ENCODE measurements around the gene MAN1B1. TPM values are rescaled to one million over a fixed set of nuclear protein-coding genes. Genes with fewer than 3 reads are reported as not detected.

Gene MAN1B1
- total and polyA plus RNA-seq, 2 donors (not counting 3 experiments of a cell fraction or from before 2014, with no cell fraction given), result 75.3 to 83.3 TPM

GRCh38 chr9:137056739-137057415 lies 29.9 kb upstream of the MAN1B1 start:
- Histone ChIP-seq H3K9me1 (replicated peaks; ENCODE audit: control insufficient read depth, extremely low read depth, insufficient read depth, low read length) (no peaks in the 10 kb centered on the region), H3K36me3 (ENCODE audit: control insufficient read depth in 2 of 2, extremely low read depth in 1 of 2, insufficient read depth in 2 of 2, low read length in 2 of 2) (no peaks in the 10 kb centered on the region), H2AFZ (ENCODE audit: low read depth, low read length) (no peak overlapping the region), H3K9me3 (replicated peaks; ENCODE audit: control insufficient read depth, insufficient read depth, low read length) (no peaks in the 10 kb centered on the region), H4K20me1 (replicated peaks; ENCODE audit: control insufficient read depth, extremely low read depth, insufficient read depth, low read length) (no peaks in the 10 kb centered on the region), H3K4me1 (ENCODE audit: control insufficient read depth, extremely low read depth, insufficient read depth, low read length) (no peaks in the 10 kb centered on the region), H3K4me3 (replicated peaks in 1 of 3; ENCODE audit: insufficient read depth in 1 of 3, low read depth in 1 of 3, low read length in 3 of 3) (no peak overlapping the region), H3K79me2 (ENCODE audit: control insufficient read depth, insufficient read depth, low read length) (no peaks in the 10 kb centered on the region), H3K9ac (replicated peaks; ENCODE audit: extremely low read depth, insufficient read depth, low read length) (no peak overlapping the region), H3K4me2 (ENCODE audit: insufficient read depth, low read length) (no peak overlapping the region), H3K27me3 (ENCODE audit: control insufficient read depth in 2 of 2, insufficient read depth in 2 of 2, low read length in 2 of 2) (peaks cover 8 to 17% of the 10 kb centered on the region in 2 experiments), H3K27ac (ENCODE audit: insufficient read depth, low read depth, low read length) (no peak overlapping the region)
- dilution Hi-C loops (cut with MboI; ENCODE audit: extremely low pct_ligation_motif_present, low sequenced_read_pairs) (no loop called here), intact Hi-C loops (cut with micrococcal nuclease) (no loop called here)
- FAIRE-seq (no peak), DNase-seq (ENCODE audit: low read depth, low spot score) (no peak)
- TF ChIP-seq, protein P1, sequence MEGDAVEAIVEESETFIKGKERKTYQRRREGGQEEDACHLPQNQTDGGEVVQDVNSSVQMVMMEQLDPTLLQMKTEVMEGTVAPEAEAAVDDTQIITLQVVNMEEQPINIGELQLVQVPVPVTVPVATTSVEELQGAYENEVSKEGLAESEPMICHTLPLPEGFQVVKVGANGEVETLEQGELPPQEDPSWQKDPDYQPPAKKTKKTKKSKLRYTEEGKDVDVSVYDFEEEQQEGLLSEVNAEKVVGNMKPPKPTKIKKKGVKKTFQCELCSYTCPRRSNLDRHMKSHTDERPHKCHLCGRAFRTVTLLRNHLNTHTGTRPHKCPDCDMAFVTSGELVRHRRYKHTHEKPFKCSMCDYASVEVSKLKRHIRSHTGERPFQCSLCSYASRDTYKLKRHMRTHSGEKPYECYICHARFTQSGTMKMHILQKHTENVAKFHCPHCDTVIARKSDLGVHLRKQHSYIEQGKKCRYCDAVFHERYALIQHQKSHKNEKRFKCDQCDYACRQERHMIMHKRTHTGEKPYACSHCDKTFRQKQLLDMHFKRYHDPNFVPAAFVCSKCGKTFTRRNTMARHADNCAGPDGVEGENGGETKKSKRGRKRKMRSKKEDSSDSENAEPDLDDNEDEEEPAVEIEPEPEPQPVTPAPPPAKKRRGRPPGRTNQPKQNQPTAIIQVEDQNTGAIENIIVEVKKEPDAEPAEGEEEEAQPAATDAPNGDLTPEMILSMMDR (IDR thresholded peaks at IDR 0.05; ENCODE audit: extremely low read depth in 1 of 2, insufficient read depth in 1 of 2, low read depth in 1 of 2, low read length in 2 of 2), result no peak
- TF ChIP-seq POLR2AphosphoS5 (IDR thresholded peaks at IDR 0.05; ENCODE audit: insufficient read depth, low read depth, low read length), result no peak
- ChIA-PET CTCF (interaction anchor here (1.3 to 7.4 kb wide), 6 partner anchors 7 to 180 kb away, joined by 3 to 50 read pairs (median 13); partner anchors contain the start of genes NPDC1 and SAPCD2), POLR2A (interaction anchor here (0.6 kb wide), 1 partner anchor 186 kb away, joined by 3 read pairs; no protein-coding TSS in a partner anchor)
- BruUV-seq (replicated peaks), result no TSS peak

- no peaks in the 10 kb centered on the region for H3K9me3 ChIP-seq (replicated peaks; ENCODE audit: control insufficient read depth, insufficient read depth, low read length)
- H3K79me2 ChIP-seq (ENCODE audit: control insufficient read depth, insufficient read depth, low read length), result no peaks in the 10 kb centered on the region
- intact Hi-C loops (cut with micrococcal nuclease) (no loop called here), dilution Hi-C loops (cut with MboI; ENCODE audit: extremely low pct_ligation_motif_present, low sequenced_read_pairs) (no loop called here)
- FAIRE-seq, result no peak
- no peak for TF ChIP-seq JUN (IDR thresholded peaks at IDR 0.05; ENCODE audit: borderline replicate concordance, insufficient read depth, insufficient read length, low read depth)
- TF ChIP-seq EZH2 (IDR thresholded peaks at IDR 0.05; ENCODE audit: borderline replicate concordance, low read depth, low read length, severe bottlenecking), result no peak
- TF ChIP-seq MYC (IDR thresholded peaks at IDR 0.05; ENCODE audit: low read depth, low read length), result no peak
- TF ChIP-seq, protein P2, sequence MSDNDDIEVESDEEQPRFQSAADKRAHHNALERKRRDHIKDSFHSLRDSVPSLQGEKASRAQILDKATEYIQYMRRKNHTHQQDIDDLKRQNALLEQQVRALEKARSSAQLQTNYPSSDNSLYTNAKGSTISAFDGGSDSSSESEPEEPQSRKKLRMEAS (IDR thresholded peaks at IDR 0.05; ENCODE audit: insufficient read depth, insufficient read length), result no peak
- no peak for TF ChIP-seq POLR2AphosphoS5 (IDR thresholded peaks at IDR 0.05; ENCODE audit: insufficient read depth, low read depth, low read length)
- TF ChIP-seq GATA2 (IDR thresholded peaks at IDR 0.05; ENCODE audit: insufficient read depth, insufficient read length, low read depth, low read length), result no peak
- TF ChIP-seq POLR2A (IDR thresholded peaks at IDR 0.05; ENCODE audit: low read depth, low read length), result no peak
- TF ChIP-seq FOS (IDR thresholded peaks at IDR 0.05; ENCODE audit: borderline replicate concordance, insufficient read depth, low read length), result no peak
- TF ChIP-seq, protein P1 (IDR thresholded peaks at IDR 0.05; ENCODE audit: extremely low read depth in 1 of 2, insufficient read depth in 1 of 2, low read depth in 1 of 2, low read length in 2 of 2), result no peak
- peaks cover 7 to 17% of the 10 kb centered on the region in 2 experiments for H3K27me3 ChIP-seq (ENCODE audit: control insufficient read depth in 2 of 2, insufficient read depth in 2 of 2, low read length in 2 of 2)
- no peak overlapping the region for H2AFZ ChIP-seq (ENCODE audit: low read depth, low read length)
- no TSS peak for BruUV-seq (replicated peaks)
- ChIA-PET CTCF (interaction anchor here (2.3 to 7.4 kb wide), 2 partner anchors 8 to 11 kb away, joined by 12 to 50 read pairs; partner anchors contain the start of gene NPDC1), POLR2A (no interaction called here)
- H3K36me3 ChIP-seq (ENCODE audit: control insufficient read depth in 2 of 2, extremely low read depth in 1 of 2, insufficient read depth in 2 of 2, low read length in 2 of 2), result no peaks in the 10 kb centered on the region
- no peaks in the 10 kb centered on the region for H3K9me1 ChIP-seq (replicated peaks; ENCODE audit: control insufficient read depth, extremely low read depth, insufficient read depth, low read length)
- no peak overlapping the region for H3K4me3 ChIP-seq (replicated peaks in 1 of 3; ENCODE audit: insufficient read depth in 1 of 3, low read depth in 1 of 3, low read length in 3 of 3)
- no peaks in the 10 kb centered on the region for H4K20me1 ChIP-seq (replicated peaks; ENCODE audit: control insufficient read depth, extremely low read depth, insufficient read depth, low read length)
- no peak overlapping the region for H3K4me2 ChIP-seq (ENCODE audit: insufficient read depth, low read length)
- DNase-seq (ENCODE audit: low read depth, low spot score), result no peak
- no peak overlapping the region for H3K9ac ChIP-seq (replicated peaks; ENCODE audit: extremely low read depth, insufficient read depth, low read length)
- H3K4me1 ChIP-seq (ENCODE audit: control insufficient read depth, extremely low read depth, insufficient read depth, low read length), result no peaks in the 10 kb centered on the region
- no peak overlapping the region for H3K27ac ChIP-seq (ENCODE audit: insufficient read depth, low read depth, low read length)
Measured at GRCh38 chr9:137057545-137057944, 29.2 kb upstream of the MAN1B1 start.

Measured in endothelial cell of umbilical vein (primary cell).